Stimulated activated CD4-positive, alpha-beta T cell treated with anti-CD3 and anti-CD28 coated beads, Interleukin-12 subunit alpha, Interleukin-12 subunit beta, amount 100 ng/mL, for 48 hours (primary cell): ENCODE data around the gene TSHZ3.

Experiments used
- DNase-seq, 3 donors: peaks; one replicate each; pipeline ENCODE4 v3.0.0-alpha.2; 2020; ENCODE audit warnings: low read depth in 2 of 3, low spot score in 1 of 3

The TSHZ3 gene

GRCh38 chr19:31266731-31267130 is 82.5 kb downstream of the TSHZ3 start:
- no peak for DNase-seq

- no peak for DNase-seq
These were observed 83.0 kb downstream of the TSHZ3 start for GRCh38 chr19:31266196-31266595.

DNA sequence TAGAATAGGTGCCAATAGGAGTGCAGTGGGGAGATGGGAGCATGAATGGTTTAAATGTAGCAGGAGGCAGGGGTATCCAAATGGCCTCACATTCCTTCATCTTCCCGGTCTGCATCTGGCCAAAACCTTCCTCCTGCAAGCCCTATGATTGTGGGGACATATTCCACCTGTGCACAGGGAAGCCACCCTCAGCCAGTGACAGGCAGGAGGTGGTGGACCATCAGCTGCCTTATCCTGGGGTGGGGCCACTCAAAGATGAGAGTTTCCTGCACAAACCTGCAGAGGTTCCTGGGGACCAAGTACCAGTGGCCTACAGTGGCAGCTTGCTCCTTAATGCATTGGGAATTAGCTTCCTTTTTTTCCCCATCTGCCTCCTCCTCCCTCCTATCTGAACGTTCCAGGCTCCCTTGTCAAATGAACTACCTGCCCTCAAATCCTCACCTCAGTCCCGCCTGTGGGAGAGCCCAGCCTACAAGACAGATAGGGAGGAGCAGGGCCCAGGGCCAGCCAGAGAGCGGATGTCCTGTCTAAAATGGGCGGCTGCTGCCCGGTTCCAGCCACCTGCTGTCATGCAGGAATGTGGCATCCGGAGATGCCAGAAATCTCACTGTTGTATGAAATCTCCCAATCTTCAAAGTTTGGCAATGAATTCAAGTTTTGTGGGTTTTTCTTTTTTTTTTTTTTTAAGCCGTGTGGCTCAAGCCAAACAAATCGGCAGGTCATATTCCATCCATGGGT is 85.0 kb downstream of the TSHZ3 start:
- DNase-seq: no peak

DNA sequence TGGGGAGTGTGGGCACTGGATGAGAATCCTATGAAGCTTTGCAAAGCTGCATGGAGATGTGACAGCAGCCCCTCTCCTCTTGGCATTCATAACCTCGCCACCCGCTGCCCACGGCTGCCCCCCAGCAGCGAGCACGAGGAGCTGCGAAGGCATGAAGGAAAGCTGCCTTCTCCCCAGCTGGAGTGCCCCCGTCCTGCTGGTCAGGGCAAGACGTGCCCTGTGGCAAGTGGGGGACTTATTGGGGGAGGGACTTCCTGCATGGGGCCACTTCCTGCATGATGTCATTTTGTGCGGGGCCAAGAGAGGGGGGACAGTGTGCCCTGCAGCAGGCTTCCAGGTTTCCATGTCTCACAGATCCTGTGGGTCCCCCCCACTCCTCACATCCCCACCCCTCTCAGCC is 85.9 kb downstream of the TSHZ3 start:
- DNase-seq: no peak

DNA sequence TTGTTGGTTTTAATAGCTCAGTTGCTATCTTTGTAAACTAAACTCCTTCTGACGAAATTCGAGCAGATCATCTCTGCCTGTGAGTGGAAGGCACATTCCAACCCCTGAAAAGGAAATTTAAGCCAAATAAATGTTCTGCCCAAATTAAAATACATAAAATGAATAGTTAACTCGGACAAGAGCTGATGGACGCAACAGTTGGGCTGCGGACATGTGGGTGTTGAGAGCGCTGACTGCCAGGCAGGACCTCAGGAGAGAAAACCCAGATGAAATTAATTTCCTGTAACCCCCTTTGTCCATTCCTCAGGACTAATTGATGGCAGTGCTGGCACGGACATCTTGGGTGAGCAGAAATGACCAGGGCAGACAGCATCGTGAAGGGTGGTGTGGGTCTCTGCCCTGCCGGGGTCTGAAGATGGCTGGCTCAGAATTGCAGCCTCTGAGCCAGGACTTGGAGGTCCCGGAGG is 86.5 kb downstream of the TSHZ3 start:
- no peak for DNase-seq

DNA sequence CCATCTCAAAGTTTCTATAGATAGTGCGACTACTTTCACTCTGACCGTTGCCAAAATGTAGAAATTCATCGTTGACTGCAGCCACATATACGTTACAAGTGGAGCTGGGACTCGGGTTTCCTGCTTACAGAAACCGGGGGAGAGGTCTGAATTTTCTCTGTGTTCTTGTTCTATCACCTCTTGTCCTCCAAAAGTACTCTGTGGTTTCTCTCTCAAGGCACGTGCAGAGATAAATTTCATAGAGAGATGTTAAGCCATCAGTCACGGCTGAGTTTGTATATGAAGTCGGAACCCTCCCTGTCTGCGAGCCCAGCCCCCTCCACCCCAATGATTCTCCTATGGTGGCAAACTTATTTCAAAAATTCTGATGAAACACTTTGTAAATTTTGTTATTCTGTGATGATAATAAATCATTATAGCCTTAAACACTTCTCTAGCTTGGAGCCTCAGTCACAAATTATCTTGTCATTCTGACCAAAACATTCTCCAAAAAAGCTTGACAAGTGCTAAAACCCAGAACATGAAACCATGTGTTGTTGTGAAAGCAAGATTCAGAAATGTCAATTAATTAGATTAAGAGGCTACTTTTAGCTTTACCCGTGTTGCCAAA is 87.5 kb downstream of the TSHZ3 start:
- DNase-seq: no peak

- no peak for DNase-seq
These were observed 88.1 kb downstream of the TSHZ3 start for GRCh38 chr19:31261019-31261602.

- no peak for DNase-seq
These were observed 88.9 kb downstream of the TSHZ3 start for GRCh38 chr19:31260171-31260933.

GRCh38 chr19:31258211-31259052 is 90.8 kb downstream of the TSHZ3 start:
- DNase-seq: no peak

- DNase-seq: no peak
These were observed 91.7 kb downstream of the TSHZ3 start for GRCh38 chr19:31257426-31258130.

GRCh38 chr19:31257025-31257424 is 92.2 kb downstream of the TSHZ3 start:
- no peak for DNase-seq

DNA sequence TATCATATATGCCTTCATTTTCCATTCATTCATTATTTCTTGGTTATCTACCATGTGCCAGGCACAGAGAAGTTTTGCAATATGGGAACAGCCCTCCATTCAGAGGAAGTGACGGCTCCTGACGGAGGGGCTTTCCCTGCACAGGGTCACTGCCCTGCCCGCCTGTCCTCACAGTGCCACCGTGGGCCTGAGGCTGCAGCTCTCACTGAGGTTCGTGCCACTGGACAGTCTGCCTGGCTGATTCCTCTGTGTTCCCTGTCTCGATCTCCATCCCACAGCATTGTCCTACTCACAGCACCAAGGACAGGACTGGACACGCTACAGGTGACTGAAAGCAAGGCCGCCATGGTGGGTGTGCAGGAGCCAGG is 92.7 kb downstream of the TSHZ3 start:
- no peak for DNase-seq

- no peak for DNase-seq
These were observed 93.2 kb downstream of the TSHZ3 start for GRCh38 chr19:31255831-31256592.

DNA sequence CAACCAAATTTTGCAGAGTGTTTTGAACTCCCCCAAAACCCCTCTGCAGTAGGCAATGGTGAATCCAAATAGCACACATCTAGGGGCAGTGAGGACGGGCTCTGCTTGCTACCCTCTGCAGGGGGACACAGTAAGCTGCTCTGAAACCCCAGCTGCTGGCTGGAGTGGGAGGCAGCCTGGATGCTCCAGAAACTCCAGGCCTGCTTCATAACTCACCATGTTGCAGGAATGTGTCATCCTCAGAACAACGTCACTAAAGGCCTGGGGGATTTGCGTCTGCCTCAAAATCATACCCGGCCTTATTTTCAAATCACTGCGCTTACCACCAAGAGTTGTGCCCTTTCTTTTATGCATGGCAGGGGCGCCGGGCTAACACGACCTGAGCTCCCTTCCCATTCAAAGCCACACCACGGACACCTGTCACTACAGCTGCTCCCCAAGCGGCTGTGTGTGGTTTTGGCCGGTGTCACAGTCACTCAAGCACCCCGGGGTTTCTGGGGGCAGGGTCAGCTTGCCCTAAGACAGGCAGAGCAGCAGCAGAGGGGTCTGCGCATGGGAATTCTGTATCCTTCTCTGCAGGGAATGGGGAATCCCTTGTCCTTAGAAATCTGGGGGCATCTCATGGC is 93.9 kb downstream of the TSHZ3 start:
- no peak for DNase-seq

- no peak for DNase-seq
These were observed 94.6 kb downstream of the TSHZ3 start for GRCh38 chr19:31254611-31255010.

- no peak for DNase-seq
These were observed 95.1 kb downstream of the TSHZ3 start for GRCh38 chr19:31254180-31254551.

DNA sequence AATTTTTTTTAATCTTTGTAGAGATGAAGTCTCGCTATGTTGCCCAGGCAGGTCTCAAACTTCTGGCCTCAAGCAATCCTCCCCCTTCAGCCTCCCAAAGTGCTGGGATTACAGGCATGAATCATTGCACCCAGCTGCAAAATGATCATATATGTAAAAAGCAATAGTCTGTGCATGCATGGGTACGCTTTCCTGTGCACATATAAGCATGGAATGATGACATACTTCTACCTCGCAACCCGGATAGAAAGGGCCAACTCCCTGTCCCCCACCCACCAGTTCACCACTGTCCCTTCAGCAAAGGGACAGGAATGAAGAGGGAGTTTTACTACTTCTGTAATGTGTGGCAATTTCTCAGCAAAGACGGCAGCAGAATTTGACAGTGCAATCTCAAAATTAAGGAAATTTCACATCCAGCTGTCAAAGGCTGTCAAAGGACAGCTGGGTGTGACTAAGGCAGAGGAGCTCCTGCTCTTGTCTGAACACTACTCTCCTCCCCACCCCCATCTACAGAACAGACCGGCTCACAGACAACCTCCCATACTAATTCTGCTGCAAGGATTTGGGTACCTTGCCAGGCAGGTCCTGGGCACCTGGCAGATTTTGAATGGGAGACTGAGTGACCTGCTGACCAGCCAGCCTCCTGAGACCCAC is 95.6 kb downstream of the TSHZ3 start:
- no peak for DNase-seq

DNA sequence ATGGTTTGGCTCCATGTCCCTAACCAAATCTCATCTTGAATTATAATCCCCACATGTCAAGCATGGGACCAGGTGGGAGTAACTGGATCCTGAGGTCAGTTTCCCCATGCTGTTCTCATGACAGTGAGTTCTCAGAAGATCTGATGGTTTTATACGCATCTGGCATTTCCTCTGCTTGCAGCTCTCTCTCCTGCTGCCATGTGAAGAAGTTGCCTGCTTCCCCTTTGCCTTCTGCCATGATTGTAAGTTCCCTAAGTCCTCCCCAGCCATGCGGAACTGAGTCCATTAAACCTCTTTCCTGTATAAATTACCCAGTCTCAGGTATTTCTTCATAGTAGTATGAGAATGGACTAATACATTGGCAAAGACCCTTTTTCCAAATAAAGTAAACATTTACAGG is 96.8 kb downstream of the TSHZ3 start:
- DNase-seq: no peak

GRCh38 chr19:31249217-31249616 is 100.0 kb downstream of the TSHZ3 start:
- DNase-seq: no peak
